HG03045 (cell line): ENCODE data around the gene ATP2B1.

Experiments
- ATAC-seq: cut with Tn5 transposase; IDR thresholded peaks from one replicate; pipeline ENCODE4 v1.9.1; 2021; ENCODE audit warnings: mild to moderate bottlenecking, moderate library complexity; ENCODE audit not compliant: unreplicated experiment

ATP2B1 gene

DNA sequence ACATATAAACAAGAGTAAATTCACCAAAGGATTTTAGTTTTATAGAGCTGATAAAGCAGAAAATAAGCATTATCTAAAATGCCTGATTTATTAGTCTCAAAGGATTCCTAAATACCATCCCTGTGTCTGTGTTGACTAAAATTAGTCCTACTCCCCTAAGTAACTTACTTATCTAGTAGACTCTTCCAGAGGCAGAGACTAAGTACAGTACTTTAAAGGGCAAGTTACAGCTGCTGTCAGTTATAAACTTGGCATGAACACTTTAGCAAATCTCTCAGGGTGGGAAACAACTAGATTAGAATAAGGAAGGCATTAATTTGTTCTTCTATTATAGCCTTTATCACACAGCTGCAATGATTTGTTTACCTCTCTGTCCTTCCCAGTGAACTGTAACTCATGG is 46.0 kb downstream of the ATP2B1 start:
- ATAC-seq = no peak

DNA sequence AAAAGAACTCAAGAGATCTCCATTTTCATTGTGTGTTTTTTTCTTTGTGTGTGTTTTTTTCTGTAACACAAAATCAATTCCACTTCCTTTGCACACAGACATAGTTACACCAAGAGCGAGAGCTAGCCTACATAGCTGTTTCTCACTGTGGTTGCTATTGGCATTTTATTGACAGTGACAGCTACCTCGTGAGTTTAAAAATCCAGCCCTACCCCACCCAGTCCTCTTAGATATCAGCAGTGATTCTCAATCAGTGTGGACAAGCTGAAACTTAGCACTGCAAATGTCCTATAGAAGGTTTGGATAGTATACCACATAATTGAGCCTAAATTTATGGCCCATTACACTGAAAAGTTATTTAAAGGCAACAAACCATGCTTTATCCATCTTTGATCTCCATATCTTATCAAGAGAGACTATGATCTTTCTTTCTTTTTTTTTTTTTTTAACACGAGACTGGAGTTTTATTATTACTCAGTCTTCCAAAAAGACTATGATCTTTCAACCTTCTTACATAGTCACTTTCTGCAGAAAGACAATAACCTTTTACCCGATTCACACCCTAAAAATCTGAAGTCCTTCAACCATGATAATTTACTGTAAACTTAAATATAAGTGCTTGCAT is 46.8 kb downstream of the ATP2B1 start:
- ATAC-seq = no peak

DNA sequence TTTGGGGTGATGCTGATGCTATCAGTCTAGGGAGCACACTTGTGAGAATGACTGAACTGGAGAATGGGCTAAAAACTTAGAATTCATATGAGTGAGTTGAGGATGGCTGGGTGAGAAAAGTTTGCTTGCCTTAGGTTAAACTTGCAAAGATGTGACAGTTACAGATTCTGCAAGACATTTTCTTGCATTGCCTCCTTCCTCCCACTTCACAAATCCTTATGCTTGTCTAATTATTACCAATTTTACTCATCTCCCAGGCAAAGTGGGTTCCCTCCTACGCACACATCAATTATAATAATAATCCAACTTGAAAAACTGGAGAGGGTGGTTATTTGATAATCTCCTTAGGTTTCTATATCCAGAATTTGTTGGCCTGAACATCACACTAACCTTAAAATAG is 50.9 kb downstream of the ATP2B1 start:
- ATAC-seq = no peak

DNA sequence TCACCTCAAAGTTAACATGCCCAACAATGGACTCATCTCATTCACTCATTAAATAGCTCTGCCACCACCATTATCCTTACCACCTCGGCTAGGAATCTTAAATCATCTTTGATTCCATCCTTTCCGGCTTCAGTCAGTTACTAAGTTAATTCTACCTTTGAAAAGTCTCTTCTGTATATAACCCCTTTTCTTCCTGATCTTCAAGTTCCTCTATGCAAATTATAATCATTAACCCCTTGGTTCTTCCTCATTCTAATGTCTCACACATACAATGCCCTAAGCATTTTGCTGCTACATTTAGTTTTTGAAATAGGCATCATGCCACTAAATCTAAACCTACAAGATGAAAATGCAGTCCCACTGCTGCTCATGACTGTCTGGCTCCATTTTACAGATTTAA is 51.6 kb downstream of the ATP2B1 start:
- no peak for ATAC-seq

DNA sequence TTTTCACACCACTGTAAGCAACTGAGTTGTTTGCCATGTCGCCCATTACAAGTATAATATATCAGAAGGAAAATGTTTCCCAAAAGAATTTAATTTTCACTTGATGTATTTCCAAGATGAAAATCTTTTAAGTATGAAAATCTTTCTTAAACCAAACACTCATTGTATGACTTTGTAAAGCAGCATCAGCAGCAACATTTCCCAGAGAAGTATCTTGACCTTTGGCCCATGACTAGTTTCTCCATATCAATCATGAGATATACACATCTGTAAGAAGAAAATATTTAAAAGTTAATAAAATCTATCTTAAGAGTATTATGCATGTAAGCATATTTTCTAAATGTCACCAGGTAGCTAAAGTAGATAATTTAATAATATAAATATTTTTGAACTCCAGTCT is 52.8 kb downstream of the ATP2B1 start:
- no peak for ATAC-seq

DNA sequence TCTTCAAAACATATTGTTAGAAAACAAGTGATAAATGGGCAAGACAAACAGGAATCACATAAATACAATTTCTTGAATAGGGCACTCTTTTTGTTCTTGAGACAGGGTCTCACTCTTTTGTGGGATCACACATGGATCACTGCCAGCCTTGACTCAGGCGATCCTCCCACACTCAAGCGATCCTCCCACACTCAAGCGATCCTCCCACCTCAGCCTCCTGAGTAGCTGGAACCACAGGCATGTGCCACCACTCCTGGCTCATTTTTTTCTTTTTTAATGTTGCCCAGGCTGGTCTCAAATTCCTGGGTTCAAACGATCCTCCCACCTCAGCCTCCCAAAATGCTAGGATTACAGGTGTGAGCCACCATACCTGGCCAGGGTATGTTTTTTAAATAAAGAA is 57.4 kb downstream of the ATP2B1 start:
- ATAC-seq = no peak

DNA sequence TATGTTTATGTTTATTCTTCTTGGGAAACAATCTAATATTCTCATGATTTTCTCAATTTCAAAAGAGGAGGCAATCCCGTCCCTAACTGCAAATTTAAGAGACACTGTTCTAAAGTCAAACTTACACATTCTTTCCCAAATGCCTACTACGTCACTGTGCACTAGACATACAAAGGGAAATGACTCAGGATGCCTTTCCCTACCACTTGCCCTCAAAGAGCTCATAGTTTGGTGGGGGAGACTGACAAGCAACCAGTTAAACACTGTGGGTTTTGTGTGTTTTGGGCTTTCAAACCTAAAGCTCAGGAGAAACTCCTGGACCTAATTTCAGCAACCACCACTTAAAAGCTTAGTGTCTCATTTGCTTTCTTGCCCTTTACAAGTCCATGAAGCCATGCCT is 58.4 kb downstream of the ATP2B1 start:
- ATAC-seq = no peak

DNA sequence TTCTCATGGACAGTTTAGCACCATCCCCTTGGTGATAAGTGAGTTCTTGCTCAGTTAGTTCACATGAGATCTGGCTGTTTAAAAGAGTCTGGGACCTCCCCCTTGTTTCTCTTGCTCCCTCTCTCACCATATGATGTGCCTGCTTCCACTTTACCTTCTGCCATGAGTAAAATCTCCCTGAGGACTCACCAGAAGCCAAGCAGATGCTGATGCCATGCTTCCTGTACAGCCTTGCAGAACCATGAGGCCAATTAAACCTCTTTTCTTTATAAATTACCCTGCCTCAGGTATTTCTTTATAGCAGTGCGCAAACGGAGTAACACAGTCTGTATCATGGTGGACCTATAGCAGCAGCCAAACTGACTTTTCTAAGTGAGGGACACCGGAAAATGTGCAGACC is 58.8 kb downstream of the ATP2B1 start:
- no peak for ATAC-seq

DNA sequence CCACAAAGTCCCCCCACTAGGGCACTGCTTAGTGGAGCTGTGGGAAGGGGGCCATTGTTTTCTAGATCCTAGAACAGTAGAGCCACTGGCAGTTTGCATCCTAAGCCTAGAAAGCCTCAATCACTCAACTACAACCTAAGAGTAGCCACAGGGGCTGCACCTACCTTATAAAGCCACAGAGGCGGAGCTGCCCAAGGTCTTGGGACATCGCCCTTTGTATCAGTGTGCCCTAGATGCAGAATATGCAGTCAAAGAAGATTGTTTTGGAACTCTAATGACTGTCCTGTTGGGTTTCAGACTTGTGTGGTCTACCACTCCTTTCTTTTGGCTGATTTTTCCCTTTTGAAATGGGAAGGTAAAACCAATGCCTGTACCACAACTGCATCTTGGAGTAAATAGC is 59.5 kb downstream of the ATP2B1 start:
- ATAC-seq = no peak

DNA sequence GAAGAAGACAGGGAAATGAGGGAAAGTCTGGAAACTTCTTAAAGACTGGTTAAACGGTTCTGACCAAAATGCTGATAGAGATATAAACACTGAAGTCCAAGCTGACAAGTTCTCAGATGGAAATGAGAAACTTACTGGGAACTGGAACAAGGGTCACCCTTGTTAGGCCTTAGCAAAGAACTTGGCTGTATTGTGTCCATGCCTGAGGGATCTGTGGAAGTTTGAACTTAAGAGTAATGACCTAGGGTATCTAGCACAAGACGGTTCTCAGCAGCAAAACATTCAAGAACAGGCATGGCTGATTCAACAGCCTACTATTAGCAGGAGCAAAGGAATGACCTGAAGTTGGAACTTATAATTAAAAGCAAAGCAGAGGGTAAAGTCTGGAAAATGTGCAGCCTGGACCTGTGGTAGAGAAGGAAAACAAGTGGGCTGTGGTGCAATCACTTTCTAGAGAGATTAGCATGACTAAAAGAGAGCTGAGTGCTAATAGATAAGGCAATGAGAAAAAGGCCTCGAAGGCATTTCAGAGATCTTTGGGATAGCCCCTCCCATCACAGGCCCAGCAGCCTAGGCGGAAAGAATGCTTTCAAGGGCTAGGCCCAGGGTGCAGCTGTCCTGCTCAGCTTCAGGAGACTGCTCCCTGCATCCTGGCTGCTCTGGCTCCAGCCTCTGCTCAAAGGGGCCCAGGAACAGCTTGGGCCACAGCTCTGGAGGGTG is 60.3 kb downstream of the ATP2B1 start:
- ATAC-seq = no peak

DNA sequence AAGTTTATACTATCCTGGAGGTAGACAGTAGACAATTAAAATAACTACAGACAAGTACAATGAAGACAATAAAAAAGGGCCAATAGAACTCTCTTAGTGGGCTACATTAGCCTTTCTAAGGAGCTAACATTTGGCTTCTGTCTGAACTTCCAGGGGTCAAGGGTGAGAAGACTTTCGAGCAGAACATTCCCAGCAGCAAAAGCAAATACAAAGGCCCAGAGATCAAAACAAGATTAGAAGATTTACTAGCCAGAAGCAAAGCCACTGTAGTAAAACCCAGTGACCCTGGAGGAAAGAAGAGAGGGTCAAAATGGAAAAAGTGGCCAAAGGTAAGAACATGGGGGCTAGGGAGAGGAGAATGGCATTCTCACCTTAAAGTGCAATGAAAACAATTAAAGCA is 63.2 kb downstream of the ATP2B1 start:
- no peak for ATAC-seq

DNA sequence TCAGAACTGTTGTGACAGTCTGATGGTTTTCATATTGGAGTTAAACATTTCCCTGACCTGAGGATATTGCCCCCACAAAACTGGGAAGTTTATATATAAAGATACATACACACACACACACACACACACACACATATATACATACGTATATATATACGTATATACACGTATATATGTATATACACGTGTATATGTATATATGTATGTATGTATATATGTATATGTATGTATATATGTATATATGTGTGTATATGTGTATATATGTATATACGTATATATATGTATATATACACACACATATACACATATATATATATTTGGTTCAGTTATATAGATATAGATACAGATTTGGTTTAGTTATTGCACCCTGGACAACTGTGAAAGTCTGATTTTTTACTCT is 65.7 kb downstream of the ATP2B1 start:
- no peak for ATAC-seq

DNA sequence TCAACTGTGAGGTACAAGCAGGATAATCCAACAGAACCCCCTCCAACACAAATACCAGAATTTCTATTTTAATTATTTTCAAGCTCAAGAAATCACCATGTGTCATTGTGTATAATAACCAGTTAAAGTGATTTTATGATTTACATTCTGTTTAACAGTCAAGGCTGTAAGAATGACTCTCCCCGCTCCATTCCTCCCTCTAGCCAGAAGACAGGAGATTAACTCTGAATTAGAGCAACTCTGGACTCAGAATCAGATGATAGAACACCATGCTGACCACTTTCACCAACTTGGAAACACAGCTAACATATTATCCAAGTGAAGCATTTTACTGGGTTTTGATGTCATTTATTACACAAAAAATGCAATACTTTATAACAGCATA is 71.9 kb downstream of the ATP2B1 start:
- no peak for ATAC-seq

DNA sequence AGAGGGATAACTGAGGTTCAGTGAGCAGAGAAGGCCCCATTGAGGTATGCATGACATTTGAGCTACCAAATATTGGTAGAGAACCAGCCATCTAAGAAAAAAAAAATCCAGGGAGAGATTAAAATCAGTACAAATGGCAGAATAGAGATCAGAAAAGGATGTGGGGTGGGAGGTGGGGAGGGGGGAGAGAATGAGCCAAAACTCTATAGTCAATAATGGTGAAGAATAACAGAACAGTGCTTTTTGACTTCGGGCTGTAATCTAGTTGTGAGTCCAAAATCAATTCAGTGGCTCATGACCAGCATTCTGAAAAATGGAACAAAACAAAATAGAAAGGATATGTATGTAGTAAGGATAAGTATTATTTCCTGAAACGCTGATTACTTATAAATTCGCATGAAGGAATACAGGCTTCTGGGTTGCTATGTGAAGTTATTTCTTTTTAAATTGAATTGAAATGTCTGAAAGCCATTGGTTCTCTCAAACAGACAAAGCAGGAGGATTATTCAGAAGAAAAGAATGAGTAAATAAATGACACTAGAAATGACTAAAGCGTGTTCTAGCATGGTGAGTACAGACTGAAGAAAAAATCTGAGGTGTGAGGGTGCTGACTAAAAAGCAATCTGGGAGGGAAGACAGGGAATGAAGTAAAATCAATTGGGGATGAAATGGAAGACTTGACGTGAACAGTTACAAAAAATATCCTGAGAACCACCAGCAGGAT is 72.4 kb downstream of the ATP2B1 start:
- ATAC-seq = no peak

DNA sequence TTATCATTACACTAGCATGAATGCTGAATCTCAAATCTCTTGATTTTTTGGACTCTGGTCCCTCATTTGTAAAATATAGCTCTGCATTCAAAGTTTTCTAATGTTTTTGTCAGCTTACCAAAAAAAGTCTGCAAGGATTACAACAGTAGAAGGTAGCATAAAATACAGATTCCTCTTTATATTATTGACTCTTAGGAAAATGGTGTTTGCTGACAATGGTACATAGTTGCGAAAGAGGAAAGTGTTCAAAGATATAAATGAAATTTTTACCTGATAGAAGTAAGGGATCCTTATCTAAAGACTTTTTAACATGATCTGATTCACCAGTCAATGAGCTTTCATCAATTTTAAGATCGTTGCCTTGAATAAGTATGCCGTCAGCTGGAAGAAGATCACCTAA is 74.1 kb downstream of the ATP2B1 start:
- ATAC-seq = no peak

DNA sequence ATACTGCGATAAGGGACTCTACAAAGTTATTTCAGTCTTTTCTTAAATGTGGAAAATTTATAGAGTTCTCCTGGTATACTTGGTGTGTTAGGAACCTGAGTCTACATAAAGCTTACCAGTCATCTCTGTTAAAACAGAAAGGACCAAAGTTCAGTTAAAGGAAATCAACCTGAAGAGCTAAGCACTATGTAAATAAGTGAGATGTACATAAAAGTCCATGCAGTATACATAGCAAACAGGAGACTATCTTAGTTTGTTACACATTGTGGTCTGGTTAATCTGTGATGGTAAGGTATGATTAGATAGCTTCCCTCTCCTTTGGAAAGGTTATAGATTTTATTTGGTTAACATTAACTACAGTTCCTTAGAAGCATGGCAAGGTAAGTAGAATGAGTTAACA is 75.9 kb downstream of the ATP2B1 start:
- no peak for ATAC-seq

DNA sequence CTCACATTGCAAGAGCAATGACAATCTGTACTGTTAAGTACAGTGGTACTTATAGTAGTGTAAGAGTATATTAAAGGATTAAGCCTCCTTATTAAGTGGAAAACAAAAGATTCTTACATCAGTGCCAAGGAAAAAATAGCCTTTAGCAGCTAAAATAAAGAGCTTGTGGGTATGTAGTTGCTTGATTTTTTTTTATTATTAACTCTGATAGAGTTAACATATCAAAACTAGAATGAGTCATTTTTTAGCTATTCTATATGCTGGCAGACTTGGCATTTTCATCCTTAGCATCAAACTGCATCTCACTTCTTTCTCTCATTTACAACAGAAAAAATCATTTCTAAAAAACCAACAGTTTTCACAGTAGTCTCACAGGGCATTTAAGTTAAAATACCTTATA is 86.5 kb downstream of the ATP2B1 start:
- no peak for ATAC-seq

DNA sequence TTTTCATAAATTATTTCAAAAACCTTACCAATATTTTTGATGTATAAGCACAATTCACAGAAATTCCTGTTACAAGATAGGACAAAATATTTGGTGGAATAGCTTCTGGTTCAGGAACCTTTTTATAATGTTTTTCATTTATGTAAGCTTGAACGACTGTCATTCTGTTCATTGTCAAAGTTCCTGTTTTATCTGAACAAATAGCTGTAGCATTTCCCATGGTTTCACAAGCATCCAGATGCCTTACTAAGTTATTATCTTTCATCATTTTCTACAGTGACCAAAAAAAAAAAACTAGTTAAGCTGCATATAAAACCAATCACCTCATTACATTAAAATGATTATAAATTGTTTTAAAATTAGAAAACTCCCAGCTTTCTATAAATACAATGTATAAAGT is 87.1 kb downstream of the ATP2B1 start:
- ATAC-seq = no peak

DNA sequence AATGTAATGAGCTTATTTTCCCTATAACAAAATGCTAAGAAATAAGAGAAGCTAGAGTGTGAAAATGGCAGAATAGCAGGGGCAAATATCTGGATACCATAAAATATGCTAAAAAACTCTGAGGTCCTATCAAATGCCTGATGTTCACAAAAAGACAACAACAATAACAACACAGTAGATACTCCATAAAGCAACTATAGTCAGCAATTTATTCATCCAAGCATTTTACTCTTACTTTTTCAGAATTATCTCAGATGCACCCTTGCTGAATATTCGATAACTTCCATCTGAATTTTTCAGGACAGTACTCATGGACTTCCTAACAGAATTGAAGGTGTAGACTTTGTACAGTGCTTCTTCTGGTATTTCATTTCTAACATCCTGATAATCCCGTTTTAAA is 88.9 kb downstream of the ATP2B1 start:
- no peak for ATAC-seq

DNA sequence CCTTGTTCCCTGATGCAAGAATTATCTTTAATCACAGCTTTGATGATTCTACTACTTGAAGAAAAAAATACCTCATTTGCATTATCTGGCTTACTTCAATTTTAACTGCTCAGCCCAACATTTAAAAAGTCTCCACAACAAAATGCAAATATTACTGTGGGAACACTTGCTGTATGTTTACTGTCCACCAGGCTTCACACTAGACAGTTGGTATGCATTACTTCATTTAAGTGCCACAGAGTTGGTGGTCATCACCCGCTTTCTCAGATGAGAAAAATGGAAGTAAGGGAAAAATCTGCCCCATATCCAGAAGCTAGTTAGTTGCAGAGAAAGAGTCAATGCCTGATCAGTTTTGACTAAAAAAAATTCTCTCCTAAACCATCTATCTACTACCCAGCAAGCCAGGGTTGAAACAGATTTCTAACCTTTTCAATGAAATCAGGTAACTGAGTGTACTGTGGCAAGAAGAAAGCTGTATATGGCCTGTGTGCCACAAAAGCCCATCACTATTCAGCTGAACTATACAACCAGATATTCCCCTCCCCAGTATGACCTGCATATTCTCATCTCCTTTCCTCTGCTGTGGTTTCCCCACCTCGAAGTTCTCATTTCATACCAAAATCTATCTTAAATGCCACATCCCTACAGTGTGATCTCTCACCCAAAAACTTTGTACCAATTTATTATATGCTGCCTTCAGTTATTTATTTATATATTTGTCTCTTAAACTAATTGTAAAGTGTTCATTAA is 90.3 kb downstream of the ATP2B1 start:
- ATAC-seq = no peak

DNA sequence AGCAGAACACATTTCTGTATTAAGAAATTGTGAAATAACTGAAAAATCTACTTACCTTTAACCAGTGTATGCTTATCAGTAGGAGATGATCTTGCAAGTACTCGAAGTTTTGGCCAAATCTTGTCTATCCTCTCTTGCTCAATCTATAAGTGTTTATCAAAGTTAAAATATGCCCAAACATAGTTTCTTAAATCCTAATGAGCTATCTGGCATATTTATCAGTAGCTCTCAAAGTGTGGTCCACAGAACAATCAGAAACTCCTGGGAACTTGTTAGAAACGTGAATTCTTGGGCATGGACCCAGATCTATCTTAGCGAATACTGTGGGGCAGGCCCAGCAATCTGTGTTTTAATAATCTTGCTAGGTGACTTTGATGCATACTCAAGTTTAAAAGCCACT is 98.3 kb downstream of the ATP2B1 start:
- no peak for ATAC-seq

DNA sequence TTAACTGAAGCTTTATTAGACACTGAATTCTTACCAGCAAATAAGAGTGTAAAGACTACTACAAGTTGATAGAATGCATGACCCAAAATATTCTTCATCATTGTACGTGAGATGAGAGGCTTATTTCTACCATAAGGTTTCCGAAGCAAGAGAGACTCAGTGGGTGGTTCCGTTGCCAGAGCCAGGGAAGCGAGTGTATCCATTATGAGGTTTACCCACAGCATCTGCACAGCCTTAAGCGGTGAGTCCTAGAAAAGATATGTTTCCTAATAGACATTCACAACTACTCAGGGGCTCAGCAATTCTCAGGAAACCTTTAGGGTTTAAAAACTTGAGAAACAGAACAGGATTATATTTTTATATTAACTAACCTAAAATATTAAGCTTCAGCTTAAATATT is 105.0 kb downstream of the ATP2B1 start:
- no peak for ATAC-seq
